Measurements from ENCODE around the gene ATP6V1F. TPM values are rescaled to one million over a fixed set of nuclear protein-coding genes. Genes with fewer than 3 reads are reported as not detected.

The ATP6V1F gene
- total RNA-seq (2014; rRNA removed; shearing (Covaris generic)): 114 and 126 TPM in 2 replicates
- 102 and 111 TPM in 2 replicates for polyA plus RNA-seq (2015; cell fraction: cytosol; rRNA removed)
- polyA plus RNA-seq (2015; cell fraction: nucleus; rRNA removed): 28.0 and 33.8 TPM in 2 replicates

DNA sequence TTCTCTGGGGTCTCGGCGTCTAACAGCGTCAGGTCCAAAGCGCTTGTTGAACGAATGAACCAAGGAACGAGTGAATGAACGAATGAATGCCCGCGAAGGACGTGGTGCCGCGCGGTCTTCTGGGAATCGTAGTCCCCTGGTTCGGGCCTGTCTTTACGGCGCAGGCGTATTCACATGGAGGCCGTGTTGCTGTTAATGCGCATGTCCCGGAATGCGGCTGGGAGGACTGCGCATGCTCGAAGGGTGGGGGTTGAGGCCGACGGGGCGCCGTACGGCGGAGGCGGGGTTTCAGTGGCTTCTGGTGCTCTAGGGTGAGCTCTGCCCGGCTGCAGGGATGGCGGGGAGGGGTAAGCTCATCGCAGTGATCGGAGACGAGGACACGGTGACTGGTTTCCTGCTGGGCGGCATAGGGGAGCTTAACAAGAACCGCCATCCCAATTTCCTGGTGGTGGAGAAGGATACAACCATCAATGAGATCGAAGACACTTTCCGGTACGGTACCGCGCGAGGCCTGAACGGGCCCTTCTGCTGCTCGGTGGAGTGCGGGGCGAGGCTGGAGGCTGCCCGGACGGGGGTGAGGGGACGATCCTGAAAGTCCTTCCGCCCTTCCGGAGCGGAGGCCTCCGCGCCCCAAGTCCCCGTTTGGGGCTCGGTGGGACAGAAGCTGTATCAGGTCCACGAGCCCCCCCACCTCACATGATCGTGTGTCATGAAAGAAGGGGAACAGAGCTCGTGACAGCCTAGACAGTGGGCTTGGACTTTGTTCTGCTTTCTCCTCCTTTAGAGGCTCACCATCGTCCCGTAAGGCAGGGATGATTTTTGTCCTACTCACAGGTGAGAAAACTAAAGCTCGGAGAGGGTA is at the start of gene ATP6V1F:
Gene ATP6V1F (plus strand): TSS at position 286 of the 862 bp plus-strand sequence. CDS start 49 bp downstream, at position 335.
- peak; percentile 97 for DNase-seq (ENCODE audit: low read depth)

DNA sequence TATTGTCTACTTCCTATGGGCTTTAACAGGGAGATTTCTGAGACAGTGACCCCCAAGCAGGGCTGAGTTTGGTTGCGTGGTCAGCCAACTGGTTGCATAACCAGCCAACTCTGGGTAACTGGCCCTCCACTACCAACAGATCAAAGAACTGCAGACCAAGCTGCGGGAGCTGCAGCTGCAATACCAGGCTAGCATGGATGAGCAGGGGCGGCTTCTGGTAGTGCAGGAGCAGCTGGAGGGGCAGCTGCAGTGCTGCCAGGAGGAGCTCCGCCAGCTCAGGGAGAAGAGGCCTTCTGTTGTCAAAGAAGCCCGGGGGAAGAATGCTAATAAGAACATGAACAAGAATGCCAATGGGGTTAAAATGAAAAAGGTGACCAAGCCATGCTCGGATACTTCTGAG is 48.2 kb upstream of the ATP6V1F start:
- no peak for DNase-seq (ENCODE audit: low read depth)

DNA sequence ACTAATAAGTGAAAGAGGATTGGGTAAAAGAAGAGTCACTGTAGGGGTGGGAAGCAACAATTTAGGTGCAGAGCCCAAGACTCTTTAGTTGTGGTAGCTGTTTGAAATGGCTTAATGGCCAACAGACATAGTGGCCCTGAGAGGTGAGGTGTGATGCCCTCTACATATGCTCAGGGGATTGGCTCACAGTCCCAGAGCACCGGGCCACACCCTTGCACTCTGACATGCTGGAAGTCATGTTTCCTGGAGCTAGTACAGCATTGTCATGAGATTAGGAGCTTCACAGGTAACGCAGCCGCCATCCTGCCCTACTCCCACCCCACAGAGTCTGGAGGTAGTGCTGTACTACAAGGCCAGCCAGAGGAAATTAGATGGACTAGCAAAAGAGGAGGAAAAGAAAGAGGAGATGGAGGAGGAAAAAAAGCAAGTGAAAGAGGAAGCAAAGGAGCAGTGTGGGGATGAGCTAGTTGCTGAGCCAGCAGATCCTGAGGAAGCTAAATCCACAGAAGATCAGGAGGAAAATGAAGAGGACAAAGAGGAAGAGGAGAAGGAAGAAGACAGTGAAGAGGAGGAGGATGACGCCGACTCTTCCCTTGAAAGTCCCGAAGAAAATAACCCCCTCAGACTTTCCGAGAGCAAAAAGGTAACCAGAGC is 47.2 kb upstream of the ATP6V1F start:
- no peak for DNase-seq (ENCODE audit: low read depth)

DNA sequence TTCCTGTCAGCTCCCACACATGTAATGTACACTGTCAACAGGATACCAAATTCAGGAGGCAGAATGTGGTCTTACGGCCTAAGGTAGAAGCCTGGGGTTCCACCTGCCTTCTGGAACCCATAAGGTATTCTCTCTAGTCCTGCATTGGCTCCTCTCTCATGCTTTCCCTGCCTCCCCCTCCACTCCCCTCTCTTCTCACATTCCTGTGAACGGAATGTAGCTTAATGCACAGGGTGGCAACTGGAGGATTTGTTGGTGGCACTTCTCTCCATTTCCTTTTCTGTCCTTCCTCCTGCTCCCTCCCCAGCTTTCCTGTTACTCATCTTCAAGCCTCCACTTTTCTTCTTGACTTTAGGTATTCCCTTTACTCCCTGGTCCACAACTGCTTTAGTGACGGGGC is 44.0 kb upstream of the ATP6V1F start:
- DNase-seq (ENCODE audit: low read depth): no peak

- DNase-seq (ENCODE audit: low read depth): no peak
Observed at GRCh38 chr7:128821724-128822123, 40.9 kb upstream of the ATP6V1F start.

- DNase-seq (ENCODE audit: low read depth): no peak
Observed at GRCh38 chr7:128826512-128826911, 36.1 kb upstream of the ATP6V1F start.

DNA sequence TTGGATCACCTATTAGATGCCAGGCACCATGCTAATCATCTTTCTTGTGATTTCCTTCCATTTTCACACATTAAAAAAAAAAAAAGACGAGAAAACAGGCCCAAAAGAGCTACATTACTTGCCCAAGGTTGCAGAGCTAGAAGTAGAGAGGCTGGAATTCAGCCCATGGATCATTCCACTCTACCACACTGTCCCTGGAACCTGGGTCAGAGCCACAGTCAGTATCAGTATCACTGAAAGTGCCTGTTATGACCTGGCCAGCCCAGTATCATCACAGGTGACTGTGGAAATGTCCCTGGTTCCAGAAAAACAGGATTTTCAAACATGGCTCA is 35.8 kb upstream of the ATP6V1F start:
- no peak for DNase-seq (ENCODE audit: low read depth)

GRCh38 chr7:128827248-128827958 is 35.3 kb upstream of the ATP6V1F start:
- DNase-seq (ENCODE audit: low read depth): peak; percentile 95

- DNase-seq (ENCODE audit: low read depth): peak; percentile 85
Observed at GRCh38 chr7:128827971-128828711, 34.5 kb upstream of the ATP6V1F start.

DNA sequence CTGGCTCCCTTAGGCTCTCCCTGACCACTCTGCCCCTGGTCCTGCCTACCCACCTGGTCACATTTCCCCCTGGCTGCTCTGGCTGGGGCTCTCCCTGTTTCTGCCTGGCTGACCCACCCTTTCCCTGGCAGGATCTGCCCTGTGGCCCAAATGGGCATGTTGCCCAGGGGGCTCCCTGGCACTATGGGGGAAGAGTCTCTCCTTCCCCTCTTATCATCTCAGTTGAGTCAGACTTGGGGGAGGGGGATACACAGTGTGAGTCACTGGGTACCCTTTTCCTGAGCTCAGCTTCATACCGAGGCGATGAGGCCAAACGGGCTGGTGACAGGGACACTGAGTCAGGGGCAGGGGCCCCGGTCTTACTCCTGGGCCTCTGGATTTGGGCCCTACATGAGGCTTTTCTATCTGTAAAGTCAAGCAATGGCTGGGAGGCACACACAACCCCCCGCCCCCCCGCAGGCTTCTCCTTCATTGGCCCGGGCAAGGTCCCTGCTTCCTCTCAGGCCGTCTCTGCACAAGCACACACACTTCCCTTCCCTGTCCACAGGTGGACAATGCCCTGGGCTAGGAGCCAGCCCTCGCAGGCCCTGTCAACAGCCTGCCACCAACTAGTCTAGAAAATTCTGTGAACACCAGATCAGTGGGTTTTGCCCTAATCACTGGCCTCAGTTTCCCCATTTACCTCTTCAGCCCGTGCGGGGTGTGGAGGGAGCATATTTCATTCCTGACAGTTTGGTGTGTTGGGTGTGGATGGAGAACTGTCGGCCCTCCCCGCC is 33.1 kb upstream of the ATP6V1F start:
- DNase-seq (ENCODE audit: low read depth): peak; percentile 81

DNA sequence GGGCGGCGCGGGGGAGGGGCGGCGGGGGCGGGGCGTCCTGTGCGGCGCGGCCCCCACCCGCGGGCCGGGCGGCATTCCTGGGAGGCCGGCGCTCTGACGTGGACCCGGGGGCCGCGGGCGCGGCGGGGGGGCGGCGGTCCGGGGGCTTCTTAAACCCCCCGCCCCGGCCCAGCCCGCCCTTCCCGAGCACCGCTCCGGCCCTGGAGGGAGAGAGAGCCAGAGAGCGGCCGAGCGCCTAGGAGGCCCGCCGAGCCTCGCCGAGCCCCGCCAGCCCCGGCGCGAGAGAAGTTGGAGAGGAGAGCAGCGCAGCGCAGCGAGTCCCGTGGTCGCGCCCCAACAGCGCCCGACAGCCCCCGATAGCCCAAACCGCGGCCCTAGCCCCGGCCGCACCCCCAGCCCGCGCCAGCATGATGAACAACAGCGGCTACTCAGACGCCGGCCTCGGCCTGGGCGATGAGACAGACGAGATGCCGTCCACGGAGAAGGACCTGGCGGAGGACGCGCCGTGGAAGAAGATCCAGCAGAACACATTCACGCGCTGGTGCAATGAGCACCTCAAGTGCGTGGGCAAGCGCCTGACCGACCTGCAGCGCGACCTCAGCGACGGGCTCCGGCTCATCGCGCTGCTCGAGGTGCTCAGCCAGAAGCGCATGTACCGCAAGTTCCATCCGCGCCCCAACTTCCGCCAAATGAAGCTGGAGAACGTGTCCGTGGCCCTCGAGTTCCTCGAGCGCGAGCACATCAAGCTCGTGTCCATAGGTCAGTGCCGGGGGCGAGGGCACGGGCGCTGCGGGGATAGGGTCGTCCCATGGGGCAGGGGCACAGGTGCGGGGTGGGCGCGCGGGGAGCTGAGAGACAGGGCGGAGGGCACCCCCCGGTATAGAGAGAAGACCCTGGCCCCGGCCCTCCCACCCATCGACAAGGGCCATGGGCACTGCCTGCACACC is 32.2 kb upstream of the ATP6V1F start, which contains the start of gene FLNC:
Gene FLNC (plus strand): TSS at position 176 of the 947 bp plus-strand sequence. CDS start 232 bp downstream, at position 408.
- DNase-seq (ENCODE audit: low read depth): peak; percentile 15

GRCh38 chr7:128831178-128831993 is 31.3 kb upstream of the ATP6V1F start:
- peak; percentile 57 for DNase-seq (ENCODE audit: low read depth)

GRCh38 chr7:128831994-128832879 is 30.4 kb upstream of the ATP6V1F start:
- no peak for DNase-seq (ENCODE audit: low read depth)

GRCh38 chr7:128832880-128833147 is 29.8 kb upstream of the ATP6V1F start:
- DNase-seq (ENCODE audit: low read depth): no peak

- DNase-seq (ENCODE audit: low read depth): peak; percentile 73
Observed at GRCh38 chr7:128833148-128833945, 29.3 kb upstream of the ATP6V1F start.

GRCh38 chr7:128833946-128834325 is 28.7 kb upstream of the ATP6V1F start:
- no peak for DNase-seq (ENCODE audit: low read depth)
